Astrocyte (in vitro differentiated cells and primary cell): Measurements from ENCODE around the gene GSS. TPM values are rescaled to one million over a fixed set of nuclear protein-coding genes. Genes with fewer than 3 reads are reported as not detected.

ENCODE experiments used
- DNase-seq: peaks from one replicate; pipeline ENCODE4 v3.0.0-alpha.2; 2010; ENCODE audit warnings: low read depth
- FAIRE-seq: peaks from 2 replicates; lab custom pipeline; 2011; peaks lifted over from hg19 to GRCh38; lab: Jason Lieb, UNC
- H2AFZ ChIP-seq: 2 replicates; pipeline ENCODE4 v1.6.0; 2012; ENCODE audit warnings: low read depth, low read length, inconsistent platforms
- H3K27ac ChIP-seq: 2 replicates; pipeline ENCODE4 v1.5.1; 2011; ENCODE audit warnings: low read depth, low read length, inconsistent platforms
- H3K27me3 ChIP-seq: 2 replicates; pipeline ENCODE4 v1.6.0; 2011; ENCODE audit warnings: low read length, inconsistent platforms; ENCODE audit not compliant: insufficient read depth
- H3K36me3 ChIP-seq: 2 replicates; pipeline ENCODE4 v1.5.1; 2011; ENCODE audit warnings: low read length, inconsistent platforms; ENCODE audit not compliant: insufficient read depth
- H3K4me1 ChIP-seq: 2 replicates; pipeline ENCODE4 v1.5.1; 2011; ENCODE audit warnings: low read length, inconsistent platforms; ENCODE audit not compliant: insufficient read depth
- H3K4me2 ChIP-seq: 2 replicates; pipeline ENCODE4 v1.6.0; 2012; ENCODE audit warnings: low read length, inconsistent platforms
- H3K4me3 ChIP-seq: 2 replicates; pipeline ENCODE4 v1.5.1; 2011; ENCODE audit warnings: low read depth, mild to moderate bottlenecking, low read length, inconsistent platforms; ENCODE audit not compliant: insufficient read depth
- H3K79me2 ChIP-seq: 2 replicates; pipeline ENCODE4 v1.6.0; 2012; ENCODE audit warnings: mild to moderate bottlenecking, low read length, inconsistent platforms; ENCODE audit not compliant: insufficient read depth
- H3K9ac ChIP-seq: 2 replicates; pipeline ENCODE4 v1.6.0; 2012; ENCODE audit warnings: mild to moderate bottlenecking, low read length, inconsistent platforms
- H3K9me3 ChIP-seq: 2 replicates; pipeline ENCODE4 v1.5.1; 2012; ENCODE audit warnings: low read depth, mild to moderate bottlenecking, low read length, inconsistent platforms; ENCODE audit not compliant: insufficient read depth
- H4K20me1 ChIP-seq: 2 replicates; pipeline ENCODE4 v1.6.0; 2012; ENCODE audit warnings: low read length, inconsistent platforms; ENCODE audit not compliant: insufficient read depth
- H3K27ac Mint-ChIP-seq: one replicate; pipeline ENCODE4 v1.8.0; 2021; ENCODE audit warnings: mild to moderate bottlenecking, mixed read lengths; ENCODE audit not compliant: unreplicated experiment
- H3K27me3 Mint-ChIP-seq: one replicate; pipeline ENCODE4 v1.8.0; 2021; ENCODE audit warnings: low read depth, mixed read lengths; ENCODE audit not compliant: unreplicated experiment
- H3K36me3 Mint-ChIP-seq: one replicate; pipeline ENCODE4 v1.8.0; 2021; ENCODE audit warnings: low read depth, mixed read lengths; ENCODE audit not compliant: unreplicated experiment
- H3K4me1 Mint-ChIP-seq: one replicate; pipeline ENCODE4 v1.8.0; 2021; ENCODE audit warnings: low read depth, mixed read lengths; ENCODE audit not compliant: unreplicated experiment
- H3K4me3 Mint-ChIP-seq: one replicate; pipeline ENCODE4 v1.8.0; 2021; ENCODE audit warnings: mild to moderate bottlenecking, moderate library complexity, mixed read lengths; ENCODE audit not compliant: unreplicated experiment
- H3K9me3 Mint-ChIP-seq: one replicate; pipeline ENCODE4 v1.8.0; 2021; ENCODE audit warnings: mild to moderate bottlenecking, mixed read lengths; ENCODE audit not compliant: unreplicated experiment
- CTCF ChIP-seq: IDR thresholded peaks from 2 replicates; pipeline ENCODE4 v1.5.1; 2011; ENCODE audit warnings: low read depth, mild to moderate bottlenecking, inconsistent platforms, low read length, moderate library complexity; ENCODE audit not compliant: insufficient read depth
- EZH2 ChIP-seq: IDR thresholded peaks from 2 replicates; pipeline ENCODE4 v1.6.1; 2012; ENCODE audit warnings: mild to moderate bottlenecking, low read length, inconsistent platforms; ENCODE audit not compliant: insufficient read depth
- total RNA-seq: library from RNA; stranded (reverse); gene quantifications from 2 replicates; pipeline ENCODE4 v1.2.1, GENCODE V29; 2021

Gene GSS
- total RNA-seq, 1 donor from 2014 or later: 44.6 TPM

DNA sequence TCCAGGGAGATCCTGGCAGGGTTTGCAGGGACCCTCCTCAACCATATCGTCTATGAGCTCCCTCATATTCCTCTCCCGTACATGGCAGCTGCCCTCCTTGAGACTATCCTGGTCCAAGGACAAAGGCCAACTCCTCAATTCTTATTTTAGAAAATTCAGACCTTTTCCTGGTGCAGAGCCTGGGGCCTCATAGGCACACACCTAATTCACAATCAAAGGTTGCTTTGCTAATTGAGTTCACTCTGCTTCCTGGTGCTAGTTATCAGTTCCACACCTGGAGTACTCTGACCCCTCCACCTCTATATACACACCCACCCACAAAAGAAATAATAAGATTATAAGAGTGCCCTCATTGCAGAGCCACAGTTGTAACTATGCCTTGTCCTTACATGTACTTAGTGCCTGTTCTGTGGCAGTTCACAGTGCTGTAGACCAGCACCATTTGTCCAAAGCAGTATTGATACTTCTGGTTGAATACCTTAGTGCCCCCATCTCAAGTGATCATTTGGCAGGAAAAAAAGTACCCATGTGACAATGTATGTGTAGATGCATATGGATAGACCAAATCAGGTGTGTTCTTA, 38.7 kb downstream of the GSS start:
- peaks cover 27% of the 10 kb centered on the region for H3K36me3 Mint-ChIP-seq
- H3K4me1 Mint-ChIP-seq: no peaks in the 10 kb centered on the region
- no peak overlapping the region for H3K27ac ChIP-seq
- peaks cover 4% of the 10 kb centered on the region for H3K9me3 Mint-ChIP-seq
- H3K36me3 ChIP-seq: no peaks in the 10 kb centered on the region
- no peak overlapping the region for H3K4me3 ChIP-seq
- no peak for DNase-seq
- H3K4me3 Mint-ChIP-seq: no peak overlapping the region
- TF ChIP-seq CTCF (no peak), EZH2 (no peak)
- H3K27me3 Mint-ChIP-seq: no peaks in the 10 kb centered on the region
- H3K9ac ChIP-seq: no peak overlapping the region
- no peaks in the 10 kb centered on the region for H3K79me2 ChIP-seq
- no peak for FAIRE-seq
- H3K4me2 ChIP-seq: no peak overlapping the region
- no peaks in the 10 kb centered on the region for H3K27me3 ChIP-seq
- no peaks in the 10 kb centered on the region for H4K20me1 ChIP-seq
- no peaks in the 10 kb centered on the region for H3K9me3 ChIP-seq
- H2AFZ ChIP-seq: no peak overlapping the region
- no peak overlapping the region for H3K27ac Mint-ChIP-seq
- no peaks in the 10 kb centered on the region for H3K4me1 ChIP-seq

DNA sequence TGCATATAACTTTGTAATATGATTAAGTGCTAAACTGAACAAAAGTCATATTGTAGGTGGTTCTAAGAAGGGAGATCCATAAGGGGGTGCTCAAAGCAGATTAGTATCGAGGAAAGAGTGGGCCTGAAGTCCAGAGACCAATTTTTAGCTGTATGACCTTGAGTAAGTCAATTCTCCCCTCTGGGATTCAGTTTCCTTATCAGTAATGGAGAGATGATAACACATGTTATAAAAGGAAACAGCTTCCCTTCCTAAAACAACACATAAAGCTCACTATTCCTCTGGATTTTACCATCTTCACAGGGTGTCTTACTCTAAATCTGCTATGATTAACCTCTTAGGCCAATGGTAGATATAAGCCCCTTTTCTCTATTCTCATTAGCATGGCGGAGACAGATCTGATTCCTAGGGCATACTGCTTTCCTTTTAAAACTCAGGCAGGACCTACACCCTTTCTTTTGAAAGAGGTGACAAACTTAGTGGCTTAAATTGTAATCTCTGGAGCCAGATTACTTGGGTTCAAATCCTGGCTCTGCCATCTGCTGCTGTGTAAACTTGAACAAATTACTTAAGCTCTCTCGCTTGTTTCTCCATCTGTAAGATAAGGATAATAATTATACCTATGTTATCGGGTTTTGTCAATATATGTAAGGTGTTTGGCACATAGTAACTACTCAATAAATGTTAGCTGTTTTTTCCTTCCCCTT, 39.7 kb downstream of the GSS start:
- H3K4me3 ChIP-seq: no peak overlapping the region
- no peak for FAIRE-seq
- DNase-seq: no peak
- H3K27ac ChIP-seq: no peak overlapping the region
- H3K79me2 ChIP-seq: no peaks in the 10 kb centered on the region
- Mint-ChIP-seq H3K36me3 (peaks cover 23% of the 10 kb centered on the region), H3K4me3 (no peak overlapping the region), H3K4me1 (no peaks in the 10 kb centered on the region), H3K9me3 (peaks cover 3% of the 10 kb centered on the region), H3K27ac (no peak overlapping the region), H3K27me3 (no peaks in the 10 kb centered on the region)
- TF ChIP-seq CTCF (no peak), EZH2 (no peak)
- H3K27me3 ChIP-seq: no peaks in the 10 kb centered on the region
- H3K4me1 ChIP-seq: no peaks in the 10 kb centered on the region
- H3K9ac ChIP-seq: no peak overlapping the region
- no peak overlapping the region for H2AFZ ChIP-seq
- H4K20me1 ChIP-seq: no peaks in the 10 kb centered on the region
- no peak overlapping the region for H3K4me2 ChIP-seq
- H3K9me3 ChIP-seq: no peaks in the 10 kb centered on the region
- no peaks in the 10 kb centered on the region for H3K36me3 ChIP-seq

- no peak for TF ChIP-seq EZH2
- no peak for TF ChIP-seq CTCF
- FAIRE-seq (no peak), DNase-seq (no peak)
- Histone ChIP-seq H3K36me3 (no peaks in the 10 kb centered on the region), H3K9me3 (no peaks in the 10 kb centered on the region), H3K9ac (no peak overlapping the region), H3K27me3 (no peaks in the 10 kb centered on the region), H2AFZ (no peak overlapping the region), H3K4me3 (no peak overlapping the region), H3K27ac (no peak overlapping the region), H4K20me1 (no peaks in the 10 kb centered on the region), H3K79me2 (no peaks in the 10 kb centered on the region), H3K4me2 (no peak overlapping the region), H3K4me1 (no peaks in the 10 kb centered on the region)
- peaks cover 20% of the 10 kb centered on the region for H3K36me3 Mint-ChIP-seq
- peaks cover 3% of the 10 kb centered on the region for H3K9me3 Mint-ChIP-seq
- no peak overlapping the region for H3K27ac Mint-ChIP-seq
- H3K27me3 Mint-ChIP-seq: no peaks in the 10 kb centered on the region
- no peak overlapping the region for H3K4me3 Mint-ChIP-seq
- H3K4me1 Mint-ChIP-seq: no peaks in the 10 kb centered on the region
Measured at GRCh38 chr20:34915131-34915530, 40.5 kb downstream of the GSS start.
